Esophagus squamous epithelium (tissue), 5 donors: ENCODE measurements around the gene SLC35D2. TPM values are rescaled to one million over a fixed set of nuclear protein-coding genes. Genes with fewer than 3 reads are reported as not detected.

Experiments used
- DNase-seq: peaks from one replicate; lab custom pipeline; 2025; lab: John Stamatoyannopoulos, UW
- H3K27ac ChIP-seq, 4 donors: fragments of 200-600 bp; sonication (generic); one replicate each; pipeline ENCODE4 v1.5.1; 2016 to 2019; ENCODE audit warnings: mild to moderate bottlenecking in 1 of 4
- H3K27me3 ChIP-seq, 4 donors: fragments of 200-600 bp; sonication (generic); 1 replicate in 3 of 4; 2 replicates in 1 of 4; pipeline versions ENCODE4 v1.5.1 to v1.6.0; 2017 to 2021; ENCODE audit warnings: antibody characterized with exemption in 1 of 4
- H3K36me3 ChIP-seq, 3 donors: fragments of 200-600 bp; sonication (generic); one replicate each; pipeline ENCODE4 v1.5.1; 2016 to 2019
- H3K4me1 ChIP-seq, 3 donors: fragments of 200-600 bp; sonication (generic); one replicate each; pipeline ENCODE4 v1.5.1; 2017 to 2019
- H3K4me3 ChIP-seq, 4 donors: fragments of 200-600 bp; sonication (generic); 1 replicate in 3 of 4; 2 replicates in 1 of 4; pipeline ENCODE4 v1.5.1; 2016 to 2019; ENCODE audit warnings: mild to moderate bottlenecking in 2 of 4, moderate library complexity in 1 of 4
- H3K9me3 ChIP-seq, 3 donors: fragments of 200-600 bp; sonication (generic); one replicate each; pipeline ENCODE4 v1.5.1; 2016 to 2019
- POLR2A ChIP-seq, 4 donors: fragments of 450-650 bp; IDR thresholded peaks; one replicate each; pipeline ENCODE4 v1.6.1; 2017; ENCODE audit warnings: antibody characterized with exemption in 4 of 4, mild to moderate bottlenecking in 4 of 4, moderate library complexity in 3 of 4
- WGBS, 2 donors: methylation state at CpG; one replicate each; pipeline ENCODE4 v1.1.5; 2018; 5-methylcytosine and 5-hydroxymethylcytosine counted together
- intact Hi-C: fragments of 100-400 bp; cut with DNase I; formaldehyde crosslinking; loops from one replicate; pipeline ENCODE4 v1.15.0; 2022
- total RNA-seq, 4 donors: library from RNA; depleted of rRNA; stranded (reverse); fragments of >200 nt; gene quantifications; one replicate each; pipeline ENCODE4 v1.1.0, GENCODE V29; 2016
- TF ChIP-seq, protein P1 (sequence below), 6 experiments: fragments of 450-650 bp in 4 of 6; fragments of 200-600 bp in 2 of 6; sonication (generic) in 2 of 6; IDR thresholded peaks; one replicate each; pipeline ENCODE4 v1.5.1; 2016 to 2019; ENCODE audit warnings: antibody characterized with exemption in 6 of 6, mild to moderate bottlenecking in 4 of 6, moderate library complexity in 4 of 6
- donor health status: DM: yes; HTN: yes; CAD: no.

Gene SLC35D2
- total RNA-seq, 4 donors from 2014 or later: 10.3 to 28.5 (median 16.4) TPM

- no peak for DNase-seq
- H3K9me3 ChIP-seq: no peaks in the 10 kb centered on the region
- TF ChIP-seq, protein P1, sequence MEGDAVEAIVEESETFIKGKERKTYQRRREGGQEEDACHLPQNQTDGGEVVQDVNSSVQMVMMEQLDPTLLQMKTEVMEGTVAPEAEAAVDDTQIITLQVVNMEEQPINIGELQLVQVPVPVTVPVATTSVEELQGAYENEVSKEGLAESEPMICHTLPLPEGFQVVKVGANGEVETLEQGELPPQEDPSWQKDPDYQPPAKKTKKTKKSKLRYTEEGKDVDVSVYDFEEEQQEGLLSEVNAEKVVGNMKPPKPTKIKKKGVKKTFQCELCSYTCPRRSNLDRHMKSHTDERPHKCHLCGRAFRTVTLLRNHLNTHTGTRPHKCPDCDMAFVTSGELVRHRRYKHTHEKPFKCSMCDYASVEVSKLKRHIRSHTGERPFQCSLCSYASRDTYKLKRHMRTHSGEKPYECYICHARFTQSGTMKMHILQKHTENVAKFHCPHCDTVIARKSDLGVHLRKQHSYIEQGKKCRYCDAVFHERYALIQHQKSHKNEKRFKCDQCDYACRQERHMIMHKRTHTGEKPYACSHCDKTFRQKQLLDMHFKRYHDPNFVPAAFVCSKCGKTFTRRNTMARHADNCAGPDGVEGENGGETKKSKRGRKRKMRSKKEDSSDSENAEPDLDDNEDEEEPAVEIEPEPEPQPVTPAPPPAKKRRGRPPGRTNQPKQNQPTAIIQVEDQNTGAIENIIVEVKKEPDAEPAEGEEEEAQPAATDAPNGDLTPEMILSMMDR (IDR thresholded peaks at IDR 0.05): no peak
- no peak for TF ChIP-seq POLR2A (IDR thresholded peaks at IDR 0.05)
- H3K27ac ChIP-seq: no peak overlapping the region
- intact Hi-C loops: loop anchor here (10.0 kb wide), 1 partner anchor 78 kb away; no protein-coding TSS in a partner anchor
- no peaks in the 10 kb centered on the region for H3K36me3 ChIP-seq
- 77 to 83% methylated on average over 8 of the region's 8 CpGs for WGBS, 2 donors
- no peak overlapping the region for H3K4me3 ChIP-seq
- peaks cover 6 to 26% (median 7%) of the 10 kb centered on the region in 3 donors for H3K4me1 ChIP-seq
- no peaks in the 10 kb centered on the region for H3K27me3 ChIP-seq
These were observed 28.8 kb upstream of the SLC35D2 start for GRCh38 chr9:96412174-96412913.

- no peaks in the 10 kb centered on the region for H3K36me3 ChIP-seq
- no peak for DNase-seq
- H3K4me3 ChIP-seq: no peak overlapping the region
- intact Hi-C loops: loop anchor here (10.0 kb wide), 1 partner anchor 76 kb away; no protein-coding TSS in a partner anchor
- TF ChIP-seq, protein P1 (IDR thresholded peaks at IDR 0.05): no peak
- TF ChIP-seq POLR2A (IDR thresholded peaks at IDR 0.05): no peak
- H3K27ac ChIP-seq: no peak overlapping the region
- peaks cover 0 to 17% (median under 1%) of the 10 kb centered on the region in 3 donors for H3K4me1 ChIP-seq
- no peaks in the 10 kb centered on the region for H3K9me3 ChIP-seq
- no peaks in the 10 kb centered on the region for H3K27me3 ChIP-seq
- WGBS, 2 donors: 80 to 81% methylated on average over 3 to 4 of the region's 5 CpGs
These were observed 27.8 kb upstream of the SLC35D2 start for GRCh38 chr9:96411129-96411838.

DNA sequence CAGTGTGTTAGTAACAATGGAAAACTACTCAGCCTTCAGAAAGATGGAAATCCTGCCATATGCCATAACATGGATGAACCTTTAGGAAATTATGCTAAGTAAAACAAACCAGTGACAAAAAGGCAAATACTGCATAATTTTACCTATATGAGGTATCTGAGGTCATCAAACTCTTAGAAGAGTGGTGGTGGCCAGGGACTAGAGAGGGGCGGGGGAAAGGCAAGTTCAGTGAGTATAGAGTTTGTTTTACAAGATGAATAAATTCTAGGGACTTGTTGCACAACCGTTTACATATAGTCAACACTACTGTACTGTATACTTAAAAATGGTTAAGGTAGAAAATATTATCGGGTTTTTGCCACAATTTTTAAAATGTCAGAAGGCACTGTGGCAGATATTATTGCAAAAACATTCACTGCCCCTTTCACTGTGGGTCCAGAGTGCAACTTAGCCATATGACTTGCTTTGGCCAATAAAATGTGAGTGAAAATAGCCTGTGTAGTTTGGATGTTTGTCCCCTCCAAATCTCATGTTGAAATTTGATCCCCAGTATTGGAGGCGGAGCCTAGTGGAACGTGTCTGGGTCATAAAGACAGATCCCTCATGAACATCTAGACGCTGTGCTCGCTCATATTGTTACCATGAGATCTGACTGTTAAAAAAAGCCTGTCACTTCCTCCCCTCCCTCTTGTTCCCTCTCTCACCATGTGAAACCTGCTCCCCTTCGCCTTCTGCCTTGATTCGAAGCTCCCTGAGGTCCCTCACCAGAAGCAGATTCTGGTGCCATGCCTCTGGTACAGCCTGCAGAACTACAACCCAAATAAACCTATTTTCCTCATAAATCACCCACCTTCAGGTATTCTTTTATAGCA is 25.1 kb upstream of the SLC35D2 start:
- TF ChIP-seq, protein P1 (IDR thresholded peaks at IDR 0.05): no peak
- no peak for TF ChIP-seq POLR2A (IDR thresholded peaks at IDR 0.05)

DNA sequence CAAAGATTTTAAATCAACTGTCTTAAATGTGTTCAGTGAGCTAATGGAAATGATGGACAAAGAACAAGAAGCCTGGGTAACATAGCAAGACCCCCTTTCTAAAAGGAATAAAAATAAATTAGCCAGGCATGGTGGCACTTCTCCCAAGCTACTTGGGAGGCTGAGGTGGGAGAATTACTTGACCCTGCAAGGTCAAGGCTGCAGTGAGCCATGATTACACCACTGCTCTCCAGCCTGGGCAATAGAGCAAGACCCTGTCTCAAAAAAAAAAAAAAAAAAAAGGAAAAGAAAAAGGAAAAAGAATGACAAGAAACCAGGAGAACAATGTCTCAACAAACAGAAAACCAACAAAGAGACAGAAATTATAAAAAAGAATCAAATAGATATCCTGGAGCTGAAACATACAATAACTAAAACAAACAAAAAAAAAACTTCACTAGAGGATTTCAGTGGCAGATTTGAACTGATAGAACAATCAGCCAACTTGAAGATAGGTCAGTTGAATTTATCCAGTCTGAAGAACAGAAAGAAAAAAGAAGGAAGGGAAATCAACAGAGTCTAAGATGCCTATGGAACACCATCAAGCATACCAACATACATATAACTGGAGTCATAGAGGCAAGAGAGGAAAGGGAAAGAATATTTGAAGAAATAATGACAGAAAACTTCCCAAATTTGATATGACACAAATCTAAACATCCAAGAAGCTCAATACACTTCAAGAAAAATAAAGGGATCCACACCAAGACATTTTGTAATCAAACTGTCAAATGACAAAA is 16.8 kb upstream of the SLC35D2 start:
- no peak overlapping the region for H3K4me3 ChIP-seq
- TF ChIP-seq, protein P1 (IDR thresholded peaks at IDR 0.05): no peak
- TF ChIP-seq POLR2A (IDR thresholded peaks at IDR 0.05): no peak
- no peaks in the 10 kb centered on the region for H3K4me1 ChIP-seq
- no peak for DNase-seq
- no peaks in the 10 kb centered on the region for H3K27me3 ChIP-seq
- intact Hi-C loops: no loop called here
- H3K9me3 ChIP-seq: no peaks in the 10 kb centered on the region
- no peaks in the 10 kb centered on the region for H3K36me3 ChIP-seq
- H3K27ac ChIP-seq: no peak overlapping the region

More for the DNA sequence above, 25.1 kb upstream of the SLC35D2 start:
- no peak for DNase-seq
- intact Hi-C loops: no loop called here
- H3K27ac ChIP-seq: no peak overlapping the region
- peaks cover 0 to 3% (median 0%) of the 10 kb centered on the region in 3 donors for H3K4me1 ChIP-seq
- H3K27me3 ChIP-seq: no peaks in the 10 kb centered on the region
- H3K9me3 ChIP-seq: no peaks in the 10 kb centered on the region
- H3K36me3 ChIP-seq: no peaks in the 10 kb centered on the region
- 73 to 80% methylated on average over 9 of the region's 9 CpGs for WGBS, 2 donors
- no peak overlapping the region for H3K4me3 ChIP-seq
